Stimulated activated CD4-positive, alpha-beta T cell treated with anti-CD3 and anti-CD28 coated beads, TNF-alpha, amount 100 ng/mL, for 24 hours (primary cell): ENCODE measurements around the gene LRRC47.
"Not testable (repeated sequence)": the region's sequence is repeated elsewhere in the genome, so short reads cannot be mapped to it uniquely, and the experiment has no call there.

Experiments
- DNase-seq, 3 experiments: peaks; one replicate each; pipeline ENCODE4 v3.0.0-alpha.2; 2020; ENCODE audit warnings: low read depth in 3 of 3

LRRC47 gene

GRCh38 chr1:3748316-3748900 is 47.9 kb downstream of the LRRC47 start:
- not testable (repeated sequence) for DNase-seq

DNA sequence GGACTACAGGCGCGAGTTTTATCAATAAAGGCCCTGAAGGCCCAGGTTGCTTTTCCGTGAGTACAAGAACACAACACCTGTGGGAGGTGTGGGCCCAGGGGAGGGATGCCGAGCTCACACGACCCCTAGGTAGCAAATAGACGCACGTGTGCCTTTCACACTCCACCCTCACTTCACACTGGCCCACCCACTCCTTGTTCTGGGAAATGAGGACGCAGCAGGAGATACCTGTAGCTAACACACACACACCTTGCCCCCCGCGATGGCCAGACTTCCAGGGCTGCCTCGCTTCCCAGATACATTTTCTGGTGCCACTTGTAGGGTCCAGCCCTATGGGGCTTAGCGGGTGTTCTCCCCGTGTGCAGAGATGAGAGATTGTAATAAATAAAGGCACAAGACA is 48.4 kb downstream of the LRRC47 start:
- DNase-seq = no peak

- no peak for DNase-seq
Measured at GRCh38 chr1:3747522-3747848, 48.8 kb downstream of the LRRC47 start.

GRCh38 chr1:3746830-3747521 is 49.3 kb downstream of the LRRC47 start:
- peak; percentile 75 to 93 (median 81) for DNase-seq

- no peak for DNase-seq
Measured at GRCh38 chr1:3746389-3746829, 49.9 kb downstream of the LRRC47 start.

DNA sequence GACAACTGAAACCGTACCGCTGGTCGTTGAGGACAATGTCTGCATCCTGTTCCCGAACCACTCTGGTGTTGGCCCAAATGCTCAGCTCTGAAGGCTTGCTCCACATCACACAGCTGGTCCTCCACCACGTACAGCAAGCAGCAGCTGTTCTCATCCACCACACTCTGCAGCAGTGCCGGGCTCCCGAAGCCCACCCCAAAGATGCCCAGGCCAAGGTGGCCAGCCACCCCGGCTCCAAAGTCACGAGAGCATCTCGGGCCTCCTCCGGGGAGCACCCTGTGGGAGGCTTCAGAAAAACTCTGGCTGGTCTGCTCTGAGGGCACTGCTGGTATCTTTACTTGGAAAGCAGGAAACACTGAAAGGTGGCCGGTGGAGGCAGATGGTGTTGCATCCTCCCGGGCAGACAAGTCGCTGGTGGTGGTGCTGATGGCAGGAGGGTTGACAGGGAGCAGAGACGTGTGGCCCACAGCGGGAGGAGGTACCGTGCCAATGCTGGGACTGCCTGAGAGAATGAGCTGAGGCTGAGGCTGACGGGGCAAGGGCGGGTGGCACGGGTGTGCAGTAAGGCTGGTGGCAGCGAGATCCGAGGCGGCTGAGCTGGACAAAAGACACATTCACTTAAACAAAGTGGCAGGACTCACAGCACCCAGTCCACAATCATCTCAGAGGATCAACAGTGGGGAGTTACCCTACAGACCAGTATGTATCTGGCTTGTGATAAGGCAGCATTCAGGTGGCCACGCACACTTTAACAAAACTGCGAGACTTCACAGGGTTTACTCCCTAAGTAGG is 50.5 kb downstream of the LRRC47 start:
- DNase-seq = no peak

DNA sequence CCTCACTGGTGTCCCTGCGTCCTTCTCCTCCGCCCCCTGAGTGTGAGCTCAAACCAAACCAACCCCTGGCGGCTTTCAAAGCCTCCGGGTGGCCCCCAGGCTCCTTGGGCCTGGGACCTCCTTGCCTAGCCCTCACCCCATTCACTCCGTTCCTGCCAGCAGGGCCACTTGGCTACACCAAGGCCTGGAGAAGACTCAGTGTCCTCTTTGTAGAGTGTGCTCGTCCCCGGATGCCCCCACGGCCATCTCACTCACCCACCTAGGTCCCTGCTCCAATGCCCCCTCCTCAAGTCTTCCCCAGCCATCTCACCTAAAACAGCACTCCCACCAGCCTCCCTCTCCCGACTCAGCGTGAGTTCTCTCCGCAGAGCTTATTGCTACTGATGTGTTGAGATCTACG is 51.2 kb downstream of the LRRC47 start:
- DNase-seq = no peak

DNA sequence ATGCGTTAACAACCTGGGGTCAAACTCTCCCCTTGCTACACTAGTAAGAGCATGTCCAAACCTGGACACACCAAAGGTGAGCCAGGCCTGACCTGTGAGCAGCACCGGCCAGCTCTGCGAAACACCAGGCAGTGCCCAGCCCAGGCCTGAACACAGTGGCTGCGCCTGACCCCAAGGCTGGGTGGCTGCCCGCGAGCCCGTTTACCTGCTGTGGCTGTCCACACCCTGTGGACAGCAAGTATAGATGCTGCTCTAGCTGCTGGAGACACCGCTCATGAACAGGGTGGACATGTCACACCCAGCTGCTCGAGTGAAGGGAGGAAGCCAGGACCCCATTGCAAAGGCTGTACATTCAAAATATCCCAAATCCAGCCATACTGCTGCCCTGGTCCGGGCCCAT is 51.7 kb downstream of the LRRC47 start:
- no peak for DNase-seq

- DNase-seq = no peak
Measured at GRCh38 chr1:3743826-3744225, 52.5 kb downstream of the LRRC47 start.

GRCh38 chr1:3743421-3743820 is 52.9 kb downstream of the LRRC47 start:
- DNase-seq = no peak

DNA sequence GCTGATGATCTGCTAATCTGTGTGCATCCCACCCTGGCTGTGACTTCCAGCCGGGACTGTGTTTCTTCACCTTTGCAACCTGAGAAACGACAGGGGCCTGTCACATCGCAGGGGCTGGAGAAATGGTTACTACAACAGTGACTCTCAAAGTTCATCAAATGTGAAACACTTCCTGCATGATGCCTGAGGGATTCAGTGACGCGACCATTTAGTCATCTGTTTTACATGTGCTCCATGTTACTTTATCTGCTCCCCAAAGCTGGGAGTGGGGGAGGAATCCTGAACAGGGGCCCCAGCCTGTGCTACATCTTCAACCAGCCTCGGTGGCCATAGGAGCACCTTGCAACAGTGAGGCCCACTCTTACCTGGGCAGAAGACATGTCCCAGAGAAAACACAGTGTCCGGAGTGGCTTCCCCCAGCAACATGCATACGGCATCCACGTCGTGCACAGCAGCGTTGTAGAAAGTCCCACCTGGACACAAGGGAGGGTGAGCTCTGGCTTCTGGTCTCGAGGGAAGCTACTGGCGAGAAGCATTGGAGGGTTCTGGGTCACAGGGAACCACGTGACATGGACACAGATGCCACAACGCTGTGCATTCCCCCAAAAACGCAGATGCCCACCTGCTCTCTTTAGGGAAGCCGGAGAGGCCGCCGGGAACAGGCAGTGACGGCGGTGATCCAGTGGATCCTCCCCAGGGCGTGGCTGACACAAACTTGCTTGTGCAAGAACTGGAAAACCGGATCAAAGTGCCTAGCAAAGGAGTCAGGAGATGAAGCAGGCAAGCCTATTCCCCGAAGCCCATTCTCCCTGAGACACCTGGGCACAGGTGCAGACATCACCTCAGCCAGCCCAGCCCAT is 53.6 kb downstream of the LRRC47 start:
- no peak for DNase-seq

- DNase-seq = no peak
Measured at GRCh38 chr1:3741566-3742438, 54.5 kb downstream of the LRRC47 start.

GRCh38 chr1:3740752-3741151 is 55.5 kb downstream of the LRRC47 start:
- no peak for DNase-seq

GRCh38 chr1:3740042-3740441 is 56.3 kb downstream of the LRRC47 start:
- DNase-seq = no peak

DNA sequence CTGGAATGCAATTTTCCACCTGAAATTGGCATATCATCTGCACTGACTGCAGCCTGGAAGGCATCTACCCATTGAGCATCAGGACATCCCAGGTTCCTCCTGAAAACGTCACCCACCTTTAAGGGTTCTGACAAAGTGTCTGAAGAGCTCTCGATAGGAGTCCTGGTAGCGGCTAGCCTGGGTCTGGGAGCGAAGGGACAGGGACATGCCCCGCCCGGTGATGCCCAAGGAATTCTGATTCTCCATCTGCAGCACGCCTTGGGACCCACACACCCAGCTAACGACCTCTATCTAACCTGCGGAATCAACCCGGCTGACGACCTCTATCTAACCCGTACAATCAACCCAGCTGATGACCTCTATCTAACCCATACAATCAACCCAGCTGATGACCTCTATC is 57.4 kb downstream of the LRRC47 start:
- DNase-seq = no peak

DNA sequence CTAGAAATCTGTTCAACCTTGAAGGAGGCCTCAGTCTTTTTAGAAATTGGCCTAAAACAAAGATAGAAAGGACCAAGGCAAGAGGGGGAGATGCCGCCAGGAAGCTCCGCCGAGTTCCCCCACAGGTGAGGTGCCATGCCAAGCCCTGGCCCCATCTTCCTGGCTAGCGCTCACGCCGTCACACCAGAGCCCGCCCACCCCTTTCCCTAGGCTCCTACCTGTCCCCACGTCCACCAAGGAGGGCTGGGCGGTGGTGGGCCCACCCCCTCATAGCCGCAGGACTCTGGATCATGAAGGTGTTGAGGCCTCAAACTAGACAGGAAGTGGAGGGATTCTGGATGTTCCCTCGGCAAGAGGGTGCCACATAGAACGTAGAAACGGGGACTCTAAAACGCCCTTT is 59.6 kb downstream of the LRRC47 start:
- DNase-seq = no peak

GRCh38 chr1:3736131-3736561 is 60.2 kb downstream of the LRRC47 start:
- DNase-seq = no peak

DNA sequence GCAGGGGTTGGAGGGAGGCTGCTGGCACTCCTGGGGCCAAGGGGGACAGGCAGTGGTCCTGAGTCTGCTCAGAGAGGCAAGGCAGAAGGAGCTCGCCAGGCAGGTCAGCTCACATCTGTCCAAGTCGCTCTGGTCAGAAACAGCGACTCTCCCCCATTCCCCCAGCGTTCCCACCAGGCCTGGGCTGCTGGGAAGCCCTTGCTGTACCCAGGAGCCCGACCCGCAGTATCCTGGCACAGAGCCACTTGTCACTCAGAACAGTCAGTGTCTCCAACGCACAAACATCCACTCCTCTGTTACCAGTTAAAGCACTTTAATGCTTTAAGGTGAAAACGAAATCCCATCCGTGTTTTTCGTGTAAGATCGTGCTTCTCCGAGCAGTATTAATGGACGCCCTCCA is 60.6 kb downstream of the LRRC47 start:
- no peak for DNase-seq

DNA sequence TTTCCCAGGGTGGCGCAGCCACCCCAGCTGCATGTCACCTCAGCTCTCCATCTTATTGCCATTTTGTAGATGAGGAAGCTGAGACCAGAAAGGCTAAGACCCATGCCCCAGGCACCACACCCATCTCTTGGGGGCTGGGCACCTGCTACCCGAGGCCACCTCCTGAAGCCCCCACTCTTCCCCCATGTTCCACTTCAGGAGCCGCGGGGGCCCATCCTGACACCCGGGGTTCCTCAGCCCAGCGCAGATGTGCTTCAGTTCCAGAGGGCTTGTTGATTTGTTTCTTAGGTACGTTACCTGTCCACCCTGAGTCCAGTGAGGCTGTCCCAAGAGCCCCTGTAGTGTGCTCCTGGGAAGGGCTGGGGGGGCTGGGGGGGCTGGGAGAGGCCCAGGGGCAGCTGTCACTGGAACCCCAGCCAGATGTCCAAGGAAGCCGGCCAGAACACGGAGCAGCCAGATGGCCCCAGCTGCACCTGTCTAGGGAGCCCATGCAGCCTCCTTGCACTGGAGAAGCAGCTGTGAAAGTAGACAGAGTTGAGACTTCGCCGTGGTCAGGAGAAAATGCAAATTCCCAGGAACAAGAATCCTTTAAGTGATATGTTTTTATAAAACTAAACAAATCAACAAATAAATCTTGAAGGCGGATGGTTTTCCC is 61.1 kb downstream of the LRRC47 start:
- DNase-seq = no peak

DNA sequence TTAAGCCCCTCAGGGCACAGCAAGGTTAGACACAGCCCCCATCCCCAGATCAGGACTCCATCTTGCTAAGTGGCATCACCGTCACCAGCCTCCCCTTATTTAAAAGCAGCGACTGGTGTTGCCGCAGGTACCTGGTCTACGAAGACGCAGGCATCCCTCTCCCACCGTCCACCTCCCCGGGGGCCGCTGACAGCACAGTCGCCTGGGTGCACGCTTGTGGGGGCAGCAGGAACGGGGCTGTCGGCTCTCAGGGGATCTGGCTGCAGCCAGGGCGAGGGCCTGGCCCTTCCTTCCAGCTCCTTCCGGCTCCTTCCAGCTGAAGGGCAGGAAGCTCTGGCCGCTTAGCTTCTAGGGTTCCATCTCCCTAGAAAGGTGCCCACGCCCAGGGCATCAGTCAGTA is 61.7 kb downstream of the LRRC47 start:
- no peak for DNase-seq
